Spinal cord (tissue), 10 donors: ENCODE measurements around the gene RFTN1. TPM values are rescaled to one million over a fixed set of nuclear protein-coding genes. Genes with fewer than 3 reads are reported as not detected.
A peak's percentile ranks its signal among the peaks of the same experiment; 100 is the strongest.

ENCODE experiments used
- DNase-seq, 6 donors: peaks; one replicate each; pipeline versions ENCODE4 v3.0.0 to v3.0.0-alpha.2; 2013 to 2015; ENCODE audit warnings: low spot score in 6 of 6, low read depth in 4 of 6
- H3K27ac ChIP-seq: one replicate; pipeline ENCODE4 v1.5.1; 2013; ENCODE audit warnings: low read depth, low read length, control low read depth
- H3K27me3 ChIP-seq: one replicate; pipeline ENCODE4 v1.6.1; 2013; ENCODE audit warnings: low read length; ENCODE audit not compliant: control insufficient read depth, insufficient read depth
- H3K36me3 ChIP-seq: one replicate; pipeline ENCODE4 v1.6.1; 2013; ENCODE audit warnings: low read length; ENCODE audit not compliant: control insufficient read depth, insufficient read depth
- H3K4me1 ChIP-seq: one replicate; pipeline ENCODE4 v1.6.1; 2013; ENCODE audit warnings: low read length; ENCODE audit not compliant: control insufficient read depth, insufficient read depth
- H3K4me3 ChIP-seq: one replicate; pipeline ENCODE4 v1.5.1; 2013; ENCODE audit warnings: low read depth, low read length, control low read depth
- H3K9me3 ChIP-seq: one replicate; pipeline ENCODE4 v1.6.1; 2013; ENCODE audit warnings: low read length; ENCODE audit not compliant: control insufficient read depth, insufficient read depth
- WGBS: methylation state at CpG from one replicate; pipeline ENCODE4 v1.1.5; 2013; ENCODE audit warnings: missing lambda C conversion rate; ENCODE audit not compliant: insufficient coverage; 5-methylcytosine and 5-hydroxymethylcytosine counted together
- polyA plus RNA-seq, 2 donors: library from polyadenylated mRNA; unstranded; fragments of 120-200 nt; gene quantifications; one replicate each; pipeline ENCODE4 v1.2.1, GENCODE V29; 2013; ENCODE audit not compliant: insufficient read length in 2 of 2
- total RNA-seq, 2 donors: library from RNA; depleted of rRNA in 1 of 2; stranded (reverse); fragments of 120-200 nt in 1 of 2; fragments of >200 nt in 1 of 2; gene quantifications; one replicate each; pipeline versions ENCODE4 v1.2.3 to v1.2.4, GENCODE V29; 2013 to 2014
- donor health status: healthy.

The RFTN1 gene
- total and polyA plus RNA-seq, 4 donors = 15.6 to 26.8 (median 25.7) TPM

DNA sequence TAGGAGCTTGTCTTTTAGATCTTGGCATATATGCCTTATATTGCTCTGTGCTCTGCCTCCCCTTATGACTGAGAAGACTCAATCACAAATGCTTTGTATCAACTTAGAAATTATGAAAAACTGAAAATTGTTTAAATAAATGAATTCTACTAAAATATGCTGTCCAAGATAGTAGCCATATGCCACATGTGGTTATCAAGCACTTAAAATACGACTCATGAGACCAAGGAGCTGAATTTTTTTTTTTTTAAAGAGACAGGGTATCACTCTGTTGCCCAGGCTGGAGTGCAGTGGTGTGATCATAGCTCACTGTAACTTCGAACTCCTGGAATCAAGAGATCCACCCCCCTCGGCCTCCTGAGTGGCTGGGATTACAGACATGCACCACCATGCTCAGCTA, 118.3 kb downstream of the RFTN1 start:
- DNase-seq = no peak
- H3K9me3 ChIP-seq = no peaks in the 10 kb centered on the region
- no peak overlapping the region for H3K27ac ChIP-seq
- no peaks in the 10 kb centered on the region for H3K36me3 ChIP-seq
- WGBS = 57% methylated on average over 1 of the region's 3 CpGs
- peaks cover 13% of the 10 kb centered on the region for H3K4me1 ChIP-seq
- no peaks in the 10 kb centered on the region for H3K27me3 ChIP-seq
- H3K4me3 ChIP-seq = no peak overlapping the region

DNA sequence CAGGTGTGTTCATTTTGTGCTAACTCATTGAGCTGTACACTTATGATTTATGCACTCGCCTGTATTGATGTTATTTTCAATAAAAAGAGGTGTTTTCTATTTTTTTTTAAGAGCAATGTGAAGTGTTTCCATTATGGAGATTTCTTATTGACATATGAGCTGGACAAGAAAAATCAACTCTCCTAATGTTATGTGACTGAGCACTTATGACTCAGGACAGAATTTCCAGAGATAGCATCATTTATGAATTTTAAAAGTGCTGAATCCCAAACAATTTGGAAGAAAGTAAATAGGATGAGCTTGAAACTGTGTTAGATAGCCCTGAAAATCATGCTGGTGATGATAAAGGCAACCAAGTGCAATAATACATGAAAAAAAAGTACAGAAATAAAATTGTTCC, 118.9 kb downstream of the RFTN1 start:
- peaks cover 9% of the 10 kb centered on the region for H3K4me1 ChIP-seq
- WGBS = no CpG with 5 or more reads among the region's 1 CpG

DNA sequence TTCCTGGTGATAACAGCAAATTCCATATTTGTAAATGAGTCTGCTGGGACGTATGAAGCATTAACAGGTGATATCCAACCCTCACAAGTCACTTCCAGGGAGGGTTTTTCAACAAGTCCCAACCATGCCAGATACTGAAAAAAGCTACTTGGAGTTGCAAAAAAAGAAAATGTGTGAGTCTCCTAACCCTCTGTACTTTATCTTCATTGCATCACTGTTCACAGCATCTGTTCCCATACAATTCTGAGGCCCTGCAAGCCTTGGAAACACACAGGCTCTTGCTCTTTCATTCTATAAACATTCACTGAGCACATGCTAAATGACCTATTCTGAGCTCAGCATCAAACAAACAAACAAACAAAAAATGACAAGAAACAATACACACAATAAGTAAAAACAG, 120.8 kb downstream of the RFTN1 start:
- H3K36me3 ChIP-seq = no peaks in the 10 kb centered on the region
- no CpG with 5 or more reads among the region's 1 CpG for WGBS
- H3K4me1 ChIP-seq = no peaks in the 10 kb centered on the region
- H3K27ac ChIP-seq = no peak overlapping the region
- no peaks in the 10 kb centered on the region for H3K27me3 ChIP-seq
- no peak overlapping the region for H3K4me3 ChIP-seq
- DNase-seq = peak in 2 of 6 donors; percentile 53 to 55
- no peaks in the 10 kb centered on the region for H3K9me3 ChIP-seq

More for the DNA sequence above, 118.9 kb downstream of the RFTN1 start:
- H3K9me3 ChIP-seq = no peaks in the 10 kb centered on the region
- H3K27me3 ChIP-seq = no peaks in the 10 kb centered on the region
- no peak overlapping the region for H3K27ac ChIP-seq
- no peak for DNase-seq
- no peaks in the 10 kb centered on the region for H3K36me3 ChIP-seq
- no peak overlapping the region for H3K4me3 ChIP-seq

DNA sequence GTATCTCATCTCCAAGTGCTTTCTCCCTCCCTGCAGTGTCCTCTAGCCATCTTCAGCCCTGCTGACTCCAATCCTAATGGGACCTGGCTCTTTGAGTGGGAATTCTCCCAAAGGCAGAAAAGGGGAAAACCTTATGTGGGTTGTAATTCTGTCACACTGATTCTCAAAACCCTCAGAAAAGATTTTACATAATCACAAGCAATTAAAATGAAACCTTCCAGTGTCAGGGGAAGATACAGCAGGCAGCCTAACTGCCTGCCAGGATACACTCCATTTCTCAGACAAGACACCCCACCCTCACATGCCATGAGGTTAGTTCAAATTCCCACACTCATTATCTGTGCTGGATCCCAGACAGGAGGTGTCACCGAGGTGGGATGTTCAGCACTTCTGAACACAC, 121.4 kb downstream of the RFTN1 start:
- no peaks in the 10 kb centered on the region for H3K27me3 ChIP-seq
- 50% methylated on average over 1 of the region's 1 CpG for WGBS
- H3K27ac ChIP-seq = no peak overlapping the region
- no peaks in the 10 kb centered on the region for H3K9me3 ChIP-seq
- no peak overlapping the region for H3K4me3 ChIP-seq
- DNase-seq = peak in 1 of 6 donors; percentile 55
- H3K4me1 ChIP-seq = peaks cover 2% of the 10 kb centered on the region
- no peaks in the 10 kb centered on the region for H3K36me3 ChIP-seq

DNA sequence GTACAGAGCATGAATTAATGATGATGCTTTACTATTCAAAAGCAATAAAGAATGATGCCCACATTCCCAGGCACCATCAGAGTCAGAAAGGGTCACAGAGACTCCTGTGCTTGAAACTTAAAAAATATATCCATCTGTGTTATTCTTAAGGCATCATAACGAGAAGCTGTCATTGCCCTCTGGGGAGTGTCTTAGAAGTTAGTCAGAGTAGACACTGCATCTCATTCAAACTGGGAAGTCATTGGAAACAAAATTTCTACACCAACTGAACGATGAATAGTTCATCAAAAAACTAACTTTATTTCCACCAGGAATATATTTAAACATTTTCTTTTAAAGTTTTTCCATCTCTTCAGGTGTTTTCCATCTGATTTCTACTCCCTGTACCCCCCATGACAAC, 122.9 kb downstream of the RFTN1 start:
- Histone ChIP-seq H3K27me3 (no peaks in the 10 kb centered on the region), H3K36me3 (no peaks in the 10 kb centered on the region), H3K4me3 (no peak overlapping the region), H3K27ac (no peak overlapping the region), H3K9me3 (no peaks in the 10 kb centered on the region), H3K4me1 (peaks cover 3% of the 10 kb centered on the region)
- no peak for DNase-seq
- no CpG with 5 or more reads among the region's 2 CpGs for WGBS

DNA sequence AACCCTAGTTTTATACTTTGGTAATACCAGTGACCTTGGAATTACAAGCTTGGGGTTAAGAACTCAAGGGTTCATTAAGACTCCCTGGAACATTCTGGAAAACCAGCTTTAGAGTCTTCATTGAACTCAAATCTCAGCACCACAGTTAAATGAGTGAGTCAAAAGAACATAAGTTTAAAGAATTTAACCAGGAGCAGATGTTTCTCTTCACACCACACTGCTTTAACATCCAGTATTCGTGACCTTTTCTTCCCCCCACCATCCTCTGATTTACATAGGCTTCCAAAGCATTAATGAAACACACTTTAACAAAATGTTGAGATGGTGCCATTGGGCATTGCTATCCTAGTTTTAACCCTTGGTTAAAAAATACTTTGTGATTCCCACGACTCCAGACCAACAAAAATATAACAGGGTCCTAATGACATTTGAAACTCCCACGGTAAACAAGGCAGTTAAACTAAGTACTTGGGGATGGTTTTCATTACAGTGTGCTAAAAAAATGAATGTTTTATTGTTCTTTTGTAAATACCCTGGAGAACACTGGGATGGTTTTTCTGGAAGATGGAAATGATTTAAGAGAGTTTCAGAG, 124.6 kb downstream of the RFTN1 start:
- no peaks in the 10 kb centered on the region for H3K27me3 ChIP-seq
- no peak overlapping the region for H3K4me3 ChIP-seq
- no CpG with 5 or more reads among the region's 3 CpGs for WGBS
- H3K9me3 ChIP-seq = no peaks in the 10 kb centered on the region
- no peak overlapping the region for H3K27ac ChIP-seq
- peak in 1 of 6 donors; percentile 43 for DNase-seq
- no peaks in the 10 kb centered on the region for H3K36me3 ChIP-seq
- peaks cover 3% of the 10 kb centered on the region for H3K4me1 ChIP-seq

DNA sequence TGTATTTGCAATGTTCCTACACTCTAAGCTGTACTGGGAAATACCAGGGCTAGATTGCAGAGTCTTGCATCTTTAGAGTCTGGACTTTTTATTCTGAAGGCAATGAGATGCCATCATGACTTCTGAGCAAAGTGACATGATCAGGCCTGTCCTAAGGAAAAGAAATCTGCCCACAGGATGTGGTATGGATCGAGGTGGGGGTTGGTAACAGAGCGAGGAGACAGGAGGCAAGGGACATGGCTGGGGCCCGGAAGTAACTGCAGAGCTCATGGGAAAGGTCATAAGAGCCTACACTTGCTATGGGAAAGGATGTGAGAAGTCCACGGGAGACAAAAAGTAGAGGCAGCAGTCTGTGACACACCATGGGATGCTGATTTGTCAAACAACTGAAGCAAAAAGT, 126.9 kb downstream of the RFTN1 start:
- Histone ChIP-seq H3K27me3 (no peaks in the 10 kb centered on the region), H3K4me1 (peaks cover 3% of the 10 kb centered on the region), H3K4me3 (no peak overlapping the region), H3K27ac (no peak overlapping the region), H3K9me3 (no peaks in the 10 kb centered on the region), H3K36me3 (no peaks in the 10 kb centered on the region)
- WGBS = 98% methylated on average over 4 of the region's 4 CpGs
- DNase-seq = no peak

DNA sequence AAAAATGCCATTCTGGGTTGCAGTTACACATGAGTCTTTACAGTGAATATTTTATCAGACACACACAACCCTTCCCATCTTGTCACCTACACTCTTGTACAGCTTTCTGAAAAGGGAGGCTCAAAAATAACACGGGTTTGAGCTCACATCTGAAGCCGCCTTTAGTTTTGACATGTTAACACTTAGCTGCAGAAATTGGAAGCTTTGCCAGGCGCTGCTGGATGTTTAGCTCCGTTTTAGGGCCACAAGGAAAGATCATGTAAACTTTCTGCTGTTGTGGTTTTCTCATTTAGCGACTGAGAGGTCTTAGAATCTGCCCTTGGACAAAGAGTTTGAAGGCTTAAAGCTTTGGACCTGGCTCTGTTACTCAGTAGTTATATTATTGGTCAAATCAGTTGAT, 128.3 kb downstream of the RFTN1 start:
- Histone ChIP-seq H3K27ac (no peak overlapping the region), H3K9me3 (no peaks in the 10 kb centered on the region), H3K36me3 (no peaks in the 10 kb centered on the region), H3K4me1 (peaks cover 3% of the 10 kb centered on the region), H3K27me3 (no peaks in the 10 kb centered on the region), H3K4me3 (no peak overlapping the region)
- no peak for DNase-seq
- WGBS = 94% methylated on average over 5 of the region's 5 CpGs

DNA sequence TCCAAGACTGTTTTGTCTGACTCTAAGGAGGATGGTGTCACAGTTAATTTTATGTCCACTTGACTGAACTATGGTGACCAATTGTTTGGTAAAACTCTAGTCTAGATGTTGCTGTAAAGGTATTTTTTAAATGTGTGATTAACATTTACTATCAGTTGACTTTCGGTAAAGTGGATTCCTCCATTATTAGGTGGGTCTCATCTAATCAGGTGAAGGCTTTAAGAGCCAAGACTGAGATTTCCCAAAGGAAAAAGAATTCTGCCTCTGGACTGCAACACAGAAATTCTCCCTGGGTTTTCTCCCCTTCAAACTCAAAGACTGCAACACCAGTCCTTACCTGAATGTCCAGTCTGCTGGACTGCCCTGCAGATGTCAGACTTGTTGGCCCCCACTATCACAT, 129.6 kb downstream of the RFTN1 start:
- no peaks in the 10 kb centered on the region for H3K36me3 ChIP-seq
- peaks cover 3% of the 10 kb centered on the region for H3K4me1 ChIP-seq
- H3K27ac ChIP-seq = no peak overlapping the region
- H3K4me3 ChIP-seq = no peak overlapping the region
- no peaks in the 10 kb centered on the region for H3K27me3 ChIP-seq
- no peak for DNase-seq
- WGBS = no CpG with 5 or more reads among the region's 1 CpG
- H3K9me3 ChIP-seq = no peaks in the 10 kb centered on the region

DNA sequence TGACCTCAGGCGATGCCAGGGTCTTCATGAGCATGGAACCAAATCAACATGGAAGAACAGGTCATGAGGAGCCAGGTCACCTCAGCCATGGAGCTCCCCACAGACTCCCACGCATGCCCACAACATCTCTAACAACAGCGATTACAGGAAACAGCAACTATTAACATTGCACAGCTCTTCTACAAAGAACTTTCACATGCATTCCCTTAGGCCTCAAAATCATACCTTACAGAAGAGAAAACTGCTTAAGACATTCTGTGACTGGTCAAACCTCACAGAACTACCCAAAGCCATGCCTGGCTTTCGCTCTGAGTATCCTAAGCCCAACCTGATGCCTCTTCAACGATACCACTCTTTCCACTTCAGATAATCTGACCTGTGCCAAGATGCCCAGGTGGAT, 130.7 kb downstream of the RFTN1 start:
- no peak overlapping the region for H3K4me3 ChIP-seq
- DNase-seq = no peak
- no peaks in the 10 kb centered on the region for H3K27me3 ChIP-seq
- peaks cover 7% of the 10 kb centered on the region for H3K4me1 ChIP-seq
- no peaks in the 10 kb centered on the region for H3K36me3 ChIP-seq
- H3K9me3 ChIP-seq = no peaks in the 10 kb centered on the region
- no peak overlapping the region for H3K27ac ChIP-seq
- WGBS = 99% methylated on average over 5 of the region's 5 CpGs
